Heart left ventricle (tissue), 13 donors: ENCODE data around the gene MTRFR.
"Not testable (repeated sequence)": the region's sequence is repeated elsewhere in the genome, so short reads cannot be mapped to it uniquely, and the experiment has no call there.

Source experiments
- POLR2A ChIP-seq, 2 donors: fragments of 450-650 bp; IDR thresholded peaks; one replicate each; pipeline ENCODE4 v1.6.1; 2017; ENCODE audit warnings: antibody characterized with exemption in 2 of 2, mild to moderate bottlenecking in 2 of 2, moderate library complexity in 2 of 2
- TF ChIP-seq, protein P1 (sequence below), 12 donors: fragments of 200-600 bp; sonication (generic) in 4 of 12; IDR thresholded peaks; one replicate each; pipeline versions ENCODE4 v1.5.0 to v1.8.0; 2018 to 2022; ENCODE audit warnings: antibody characterized with exemption in 12 of 12, mild to moderate bottlenecking in 5 of 12
- donor health status: ischemic (EF 13 %, LVEDD 7.1; RV severe dilation, severe dysfunction).
- donor health status: DM: no; HTN: yes; CAD: no.
- donor health status: DM: no; HTN: no; CAD: no.
- donor health status: ischemic (EF 25% LVEDD 6.9; RV normal size, moderate dysfunction).
- donor health status: ischemic (EF 25% LVEDD 5.7; RV mildly dilated, moderate dysfunction).
- donor health status: ischemic (EF 35%, LVEDD 5.7; RV mildly dilated, moderate dysfunction).
- donor health status: nonischemic (EF 11% LVEDD 7.7; RV severe dilation, severe dysfunction).
- donor health status: DM: yes; HTN: yes; CAD: no.
- donor health status: PGD.
- donor health status: ischemic (EF 29% LVEDD 5.4; RV normal size, mild dysfunction).
- donor health status: nonischemic (EF 23%, LVEDD 6.1; RV moderate dilation, normal function).

- TF ChIP-seq, protein P1, sequence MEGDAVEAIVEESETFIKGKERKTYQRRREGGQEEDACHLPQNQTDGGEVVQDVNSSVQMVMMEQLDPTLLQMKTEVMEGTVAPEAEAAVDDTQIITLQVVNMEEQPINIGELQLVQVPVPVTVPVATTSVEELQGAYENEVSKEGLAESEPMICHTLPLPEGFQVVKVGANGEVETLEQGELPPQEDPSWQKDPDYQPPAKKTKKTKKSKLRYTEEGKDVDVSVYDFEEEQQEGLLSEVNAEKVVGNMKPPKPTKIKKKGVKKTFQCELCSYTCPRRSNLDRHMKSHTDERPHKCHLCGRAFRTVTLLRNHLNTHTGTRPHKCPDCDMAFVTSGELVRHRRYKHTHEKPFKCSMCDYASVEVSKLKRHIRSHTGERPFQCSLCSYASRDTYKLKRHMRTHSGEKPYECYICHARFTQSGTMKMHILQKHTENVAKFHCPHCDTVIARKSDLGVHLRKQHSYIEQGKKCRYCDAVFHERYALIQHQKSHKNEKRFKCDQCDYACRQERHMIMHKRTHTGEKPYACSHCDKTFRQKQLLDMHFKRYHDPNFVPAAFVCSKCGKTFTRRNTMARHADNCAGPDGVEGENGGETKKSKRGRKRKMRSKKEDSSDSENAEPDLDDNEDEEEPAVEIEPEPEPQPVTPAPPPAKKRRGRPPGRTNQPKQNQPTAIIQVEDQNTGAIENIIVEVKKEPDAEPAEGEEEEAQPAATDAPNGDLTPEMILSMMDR (IDR thresholded peaks at IDR 0.05), result not testable (repeated sequence)
- TF ChIP-seq POLR2A (IDR thresholded peaks at IDR 0.05), result not testable (repeated sequence)
Measured at GRCh38 chr12:123207815-123208214, 25.4 kb upstream of the MTRFR start.
